Measurements from ENCODE around the gene DCDC1. TPM values are rescaled to one million over a fixed set of nuclear protein-coding genes. Genes with fewer than 3 reads are reported as not detected.

DCDC1 gene
- total RNA-seq, 2 donors from 2014 or later = 0.33 to 1.8 TPM

DNA sequence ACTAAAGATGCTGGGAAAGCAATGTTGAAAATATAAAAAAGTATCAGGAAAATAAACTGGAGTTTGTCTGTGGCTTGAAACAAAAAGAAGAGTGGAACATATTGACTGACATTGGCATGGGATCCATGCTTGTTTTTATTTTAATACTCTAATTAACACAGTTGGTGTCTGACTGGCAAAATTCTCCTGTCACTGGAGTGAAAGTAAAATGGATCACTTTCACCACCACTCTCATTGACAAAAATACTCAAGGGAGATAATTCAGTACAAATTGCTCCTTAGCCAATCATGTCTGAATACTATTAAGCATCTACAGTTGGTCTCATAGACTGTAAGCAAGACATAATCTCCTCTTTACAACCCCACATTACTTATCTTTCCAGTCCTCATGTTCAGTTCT lies 101.8 kb downstream of the DCDC1 start:
- Histone ChIP-seq H3K27me3 (no peaks in the 10 kb centered on the region), H3K4me3 (no peak overlapping the region), H3K27ac (no peak overlapping the region), H3K9me3 (peaks cover 0 to 4% (median 0%) of the 10 kb centered on the region in 3 donors), H3K36me3 (replicated peaks in 1 of 2; ENCODE audit: insufficient read depth in 1 of 2, low read depth in 2 of 2) (no peaks in the 10 kb centered on the region), H3K4me1 (no peaks in the 10 kb centered on the region)
- no peak for TF ChIP-seq POLR2A (IDR thresholded peaks at IDR 0.05)
- TF ChIP-seq, protein P1, sequence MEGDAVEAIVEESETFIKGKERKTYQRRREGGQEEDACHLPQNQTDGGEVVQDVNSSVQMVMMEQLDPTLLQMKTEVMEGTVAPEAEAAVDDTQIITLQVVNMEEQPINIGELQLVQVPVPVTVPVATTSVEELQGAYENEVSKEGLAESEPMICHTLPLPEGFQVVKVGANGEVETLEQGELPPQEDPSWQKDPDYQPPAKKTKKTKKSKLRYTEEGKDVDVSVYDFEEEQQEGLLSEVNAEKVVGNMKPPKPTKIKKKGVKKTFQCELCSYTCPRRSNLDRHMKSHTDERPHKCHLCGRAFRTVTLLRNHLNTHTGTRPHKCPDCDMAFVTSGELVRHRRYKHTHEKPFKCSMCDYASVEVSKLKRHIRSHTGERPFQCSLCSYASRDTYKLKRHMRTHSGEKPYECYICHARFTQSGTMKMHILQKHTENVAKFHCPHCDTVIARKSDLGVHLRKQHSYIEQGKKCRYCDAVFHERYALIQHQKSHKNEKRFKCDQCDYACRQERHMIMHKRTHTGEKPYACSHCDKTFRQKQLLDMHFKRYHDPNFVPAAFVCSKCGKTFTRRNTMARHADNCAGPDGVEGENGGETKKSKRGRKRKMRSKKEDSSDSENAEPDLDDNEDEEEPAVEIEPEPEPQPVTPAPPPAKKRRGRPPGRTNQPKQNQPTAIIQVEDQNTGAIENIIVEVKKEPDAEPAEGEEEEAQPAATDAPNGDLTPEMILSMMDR (IDR thresholded peaks at IDR 0.05) = no peak
- intact Hi-C loops (cut with DNase I) = no loop called here
- DNase-seq (no peak), ATAC-seq (no peak)

DNA sequence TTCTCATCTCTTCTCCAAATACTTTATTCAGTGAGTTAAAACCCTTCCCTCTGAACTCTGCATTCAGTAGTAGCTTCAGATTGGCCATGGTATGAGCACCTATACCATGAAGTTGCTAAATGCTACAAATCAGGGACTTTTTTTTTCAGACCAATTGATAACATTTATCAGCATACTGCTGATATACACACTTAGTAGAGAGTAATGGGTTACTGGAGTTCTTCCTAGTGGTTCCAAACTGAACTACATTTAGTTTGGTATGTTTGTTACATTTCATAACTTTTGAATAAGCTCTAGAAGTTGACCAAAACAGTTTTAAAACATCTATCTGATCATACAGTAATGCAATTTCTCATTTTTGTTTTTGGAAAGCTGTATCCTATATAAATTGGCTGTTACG lies 104.7 kb downstream of the DCDC1 start:
- intact Hi-C loops (cut with DNase I) = no loop called here
- 83 to 89% methylated on average over 1 of the region's 1 CpG for WGBS, 2 donors
- H3K4me1 ChIP-seq = no peaks in the 10 kb centered on the region

DNA sequence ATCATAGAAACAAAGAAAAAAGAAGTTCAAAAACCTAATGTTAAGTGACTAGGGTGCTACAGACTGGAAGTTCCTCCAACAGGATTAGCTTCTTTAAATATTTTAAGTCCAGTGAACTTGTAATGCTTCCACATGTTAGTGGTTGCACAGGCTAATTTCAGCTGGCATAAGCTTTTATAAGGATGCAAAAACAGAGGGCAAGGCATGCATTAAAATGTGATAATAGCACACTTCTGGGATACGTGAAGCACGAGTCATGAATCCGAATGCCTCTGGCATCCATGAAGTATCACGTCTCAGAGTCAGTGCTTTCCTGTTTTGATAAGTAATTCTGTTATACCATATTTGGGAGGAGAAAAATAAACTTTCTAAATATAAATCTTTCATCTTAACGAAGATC lies 106.8 kb downstream of the DCDC1 start:
- Histone ChIP-seq H3K27ac (no peak overlapping the region), H3K9me3 (no peaks in the 10 kb centered on the region), H3K4me3 (no peak overlapping the region), H3K27me3 (no peaks in the 10 kb centered on the region), H3K36me3 (replicated peaks in 1 of 2; ENCODE audit: insufficient read depth in 1 of 2, low read depth in 2 of 2) (no peaks in the 10 kb centered on the region), H3K4me1 (no peaks in the 10 kb centered on the region)
- TF ChIP-seq POLR2A (IDR thresholded peaks at IDR 0.05) = no peak
- TF ChIP-seq, protein P1 (IDR thresholded peaks at IDR 0.05) = no peak
- intact Hi-C loops (cut with DNase I) = no loop called here
- DNase-seq (no peak), ATAC-seq (no peak)
- WGBS, 2 donors = 78 to 81% methylated on average over 5 of the region's 5 CpGs

More for the DNA sequence above, 104.7 kb downstream of the DCDC1 start:
- Histone ChIP-seq H3K36me3 (replicated peaks in 1 of 2; ENCODE audit: insufficient read depth in 1 of 2, low read depth in 2 of 2) (no peaks in the 10 kb centered on the region), H3K27me3 (no peaks in the 10 kb centered on the region), H3K4me3 (no peak overlapping the region), H3K27ac (no peak overlapping the region), H3K9me3 (no peaks in the 10 kb centered on the region)
- DNase-seq (no peak), ATAC-seq (no peak)
- TF ChIP-seq, protein P1 (IDR thresholded peaks at IDR 0.05) = no peak
- no peak for TF ChIP-seq POLR2A (IDR thresholded peaks at IDR 0.05)

DNA sequence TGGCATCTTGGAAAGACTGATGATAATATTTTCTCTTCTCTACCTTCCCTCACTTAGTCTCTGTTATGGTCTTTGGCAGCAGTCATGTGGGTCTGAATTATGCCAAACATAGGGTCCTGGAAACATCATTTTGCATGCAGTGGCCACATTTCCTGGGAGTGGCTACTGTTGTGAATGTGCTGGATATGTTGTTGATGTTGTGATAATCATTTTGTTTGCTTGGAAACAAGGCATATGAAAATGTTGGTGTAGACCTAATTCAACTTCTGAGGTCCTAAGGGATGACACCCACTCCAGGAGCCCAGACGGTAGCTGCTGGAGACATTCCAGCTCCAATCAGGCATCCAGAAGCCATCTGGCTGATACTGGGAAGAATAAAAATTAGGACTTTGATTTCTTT lies 109.7 kb downstream of the DCDC1 start:
- intact Hi-C loops (cut with DNase I) = no loop called here
- DNase-seq (no peak), ATAC-seq (no peak)
- Histone ChIP-seq H3K27ac (no peak overlapping the region), H3K9me3 (no peaks in the 10 kb centered on the region), H3K4me1 (no peaks in the 10 kb centered on the region), H3K4me3 (no peak overlapping the region), H3K27me3 (no peaks in the 10 kb centered on the region), H3K36me3 (replicated peaks in 1 of 2; ENCODE audit: insufficient read depth in 1 of 2, low read depth in 2 of 2) (no peaks in the 10 kb centered on the region)
- no peak for TF ChIP-seq POLR2A (IDR thresholded peaks at IDR 0.05)
- TF ChIP-seq, protein P1 (IDR thresholded peaks at IDR 0.05) = no peak
- WGBS, 2 donors = 52 to 54% methylated on average over 1 of the region's 1 CpG

DNA sequence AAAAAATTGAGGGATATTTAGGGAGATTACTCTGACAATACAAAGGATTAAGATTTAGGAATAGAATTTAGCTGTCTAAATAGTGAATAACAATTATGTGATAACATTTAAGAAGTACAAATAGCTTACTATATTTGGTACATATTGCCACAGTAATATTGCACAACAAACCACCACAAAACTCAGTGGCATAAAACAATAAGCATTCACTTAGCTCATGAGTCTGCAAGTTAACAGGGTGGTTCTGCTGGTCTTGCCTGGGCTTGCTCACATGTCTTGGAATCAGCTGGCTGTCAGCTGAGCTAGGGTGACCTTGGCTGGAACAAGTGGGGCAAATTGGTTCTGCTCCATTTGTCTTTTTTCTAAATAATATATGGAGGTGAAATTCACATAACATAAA lies 115.1 kb downstream of the DCDC1 start:
- ATAC-seq (no peak), DNase-seq (no peak)
- Histone ChIP-seq H3K36me3 (replicated peaks in 1 of 2; ENCODE audit: insufficient read depth in 1 of 2, low read depth in 2 of 2) (no peaks in the 10 kb centered on the region), H3K4me3 (no peak overlapping the region), H3K9me3 (no peaks in the 10 kb centered on the region), H3K27me3 (no peaks in the 10 kb centered on the region), H3K27ac (no peak overlapping the region), H3K4me1 (no peaks in the 10 kb centered on the region)
- TF ChIP-seq, protein P1 (IDR thresholded peaks at IDR 0.05) = no peak
- no peak for TF ChIP-seq POLR2A (IDR thresholded peaks at IDR 0.05)
- intact Hi-C loops (cut with DNase I) = no loop called here
